A673 (cell line): ENCODE data around the gene SPATS2L. TPM values are rescaled to one million over a fixed set of nuclear protein-coding genes. Genes with fewer than 3 reads are reported as not detected.

ENCODE experiments used
- BruUV-seq: library from RNA; stranded (reverse); fragments of 400-500 nt; replicated peaks from 2 replicates; lab custom pipeline; 2021; lab: Mats Ljungman, UMichigan
- CTCF ChIA-PET: fragments of 300-600 bp; sonication (Branson Sonifier 250); formaldehyde crosslinking; loops from one replicate; lab custom pipeline; 2022; ENCODE audit warnings: antibody characterized with exemption; lab: Charles Lee
- POLR2A ChIA-PET: fragments of 300-600 bp; sonication (Branson Sonifier 250); formaldehyde crosslinking; loops from one replicate; lab custom pipeline; 2022; ENCODE audit warnings: antibody characterized with exemption; ENCODE audit not compliant: low non-redundant PET; lab: Charles Lee
- DNase-seq: peaks from one replicate; pipeline ENCODE4 v3.0.0-alpha.2; 2015; ENCODE audit warnings: low spot score
- H3K27ac ChIP-seq: fragments of 200-600 bp; sonication (generic); 2 replicates; pipeline ENCODE4 v1.5.1; 2016; ENCODE audit warnings: mixed run types, low read depth, mild to moderate bottlenecking, mixed read lengths, antibody characterized with exemption, low read length; ENCODE audit not compliant: poor library complexity, severe bottlenecking
- H3K27me3 ChIP-seq: fragments of 200-600 bp; sonication (generic); replicated peaks from 2 replicates; pipeline ENCODE4 v1.6.1; 2017; ENCODE audit warnings: mixed run types, low read depth, mild to moderate bottlenecking, mixed read lengths, antibody characterized with exemption, low read length; ENCODE audit not compliant: insufficient read depth, poor library complexity
- H3K36me3 ChIP-seq: fragments of 200-600 bp; sonication (generic); 2 replicates; pipeline ENCODE4 v1.6.1; 2016; ENCODE audit warnings: mixed run types, mild to moderate bottlenecking, mixed read lengths, antibody characterized with exemption, low read length; ENCODE audit not compliant: insufficient read depth, poor library complexity, severe bottlenecking
- H3K4me1 ChIP-seq: fragments of 200-600 bp; sonication (generic); 2 replicates; pipeline ENCODE4 v1.6.1; 2017; ENCODE audit warnings: mixed run types, mild to moderate bottlenecking, mixed read lengths, antibody characterized with exemption, low read length; ENCODE audit not compliant: insufficient read depth, poor library complexity, severe bottlenecking
- H3K4me3 ChIP-seq: fragments of 200-600 bp; sonication (generic); 2 replicates; pipeline ENCODE4 v1.5.1; 2016; ENCODE audit warnings: low read depth, mixed run types, mild to moderate bottlenecking, mixed read lengths, low read length; ENCODE audit not compliant: poor library complexity, severe bottlenecking
- H3K9me3 ChIP-seq: fragments of 200-600 bp; sonication (generic); 2 replicates; pipeline ENCODE4 v1.6.1; 2016; ENCODE audit warnings: mixed run types, low read depth, mild to moderate bottlenecking, mixed read lengths, antibody characterized with exemption, low read length; ENCODE audit not compliant: poor library complexity, severe bottlenecking
- EZH2 ChIP-seq: fragments of 200-600 bp; sonication (generic); IDR thresholded peaks from 2 replicates; pipeline ENCODE4 v1.6.1; 2017; ENCODE audit warnings: borderline replicate concordance, low read depth, mild to moderate bottlenecking, mixed read lengths, antibody characterized with exemption, low read length; ENCODE audit not compliant: poor library complexity, severe bottlenecking
- intact Hi-C: fragments of 100-400 bp; cut with micrococcal nuclease; formaldehyde crosslinking; loops from one replicate; pipeline ENCODE4 v1.10.0; 2022; ENCODE audit not compliant: unreplicated experiment
- total RNA-seq: library from RNA; stranded (reverse); gene quantifications from 2 replicates; pipeline ENCODE4 v1.2.3, GENCODE V29; 2021
- TF ChIP-seq, protein P1 (sequence below): fragments of 300-800, 200-600 bp; sonication (generic); conservative IDR thresholded peaks from 2 replicates; pipeline ENCODE4 v1.5.1; 2017; ENCODE audit warnings: low read depth, mild to moderate bottlenecking, antibody characterized with exemption, low read length, moderate library complexity, mixed read lengths

Gene SPATS2L
- total RNA-seq, 1 experiment from 2014 or later = 10.0 TPM

DNA sequence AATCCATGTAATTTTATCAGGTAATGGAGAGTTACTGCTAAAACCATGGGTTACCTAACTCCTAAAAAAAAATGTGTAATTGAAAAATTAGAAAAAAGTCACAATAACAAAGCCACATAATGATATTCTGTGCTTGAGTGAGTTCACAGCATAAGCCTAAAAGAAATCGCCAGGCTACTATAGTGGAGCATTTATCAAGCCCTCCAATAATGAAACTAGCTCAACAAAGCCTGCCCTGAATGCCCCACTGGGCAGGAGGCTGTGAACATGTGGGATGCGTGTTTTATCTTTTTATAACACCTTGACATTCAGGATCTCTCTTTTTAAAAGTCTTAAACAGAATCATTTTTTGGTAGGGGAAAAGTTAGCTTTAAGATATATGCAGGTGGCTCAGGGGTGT lies 117.0 kb downstream of the SPATS2L start:
- H3K27ac ChIP-seq = no peak overlapping the region
- no TSS peak for BruUV-seq
- no peaks in the 10 kb centered on the region for H3K9me3 ChIP-seq
- H3K4me3 ChIP-seq = no peak overlapping the region
- no peaks in the 10 kb centered on the region for H3K36me3 ChIP-seq
- H3K27me3 ChIP-seq = no peaks in the 10 kb centered on the region
- ChIA-PET CTCF (no interaction called here), POLR2A (no interaction called here)
- no peak for DNase-seq
- H3K4me1 ChIP-seq = no peaks in the 10 kb centered on the region
- intact Hi-C loops = no loop called here
- TF ChIP-seq, protein P1, sequence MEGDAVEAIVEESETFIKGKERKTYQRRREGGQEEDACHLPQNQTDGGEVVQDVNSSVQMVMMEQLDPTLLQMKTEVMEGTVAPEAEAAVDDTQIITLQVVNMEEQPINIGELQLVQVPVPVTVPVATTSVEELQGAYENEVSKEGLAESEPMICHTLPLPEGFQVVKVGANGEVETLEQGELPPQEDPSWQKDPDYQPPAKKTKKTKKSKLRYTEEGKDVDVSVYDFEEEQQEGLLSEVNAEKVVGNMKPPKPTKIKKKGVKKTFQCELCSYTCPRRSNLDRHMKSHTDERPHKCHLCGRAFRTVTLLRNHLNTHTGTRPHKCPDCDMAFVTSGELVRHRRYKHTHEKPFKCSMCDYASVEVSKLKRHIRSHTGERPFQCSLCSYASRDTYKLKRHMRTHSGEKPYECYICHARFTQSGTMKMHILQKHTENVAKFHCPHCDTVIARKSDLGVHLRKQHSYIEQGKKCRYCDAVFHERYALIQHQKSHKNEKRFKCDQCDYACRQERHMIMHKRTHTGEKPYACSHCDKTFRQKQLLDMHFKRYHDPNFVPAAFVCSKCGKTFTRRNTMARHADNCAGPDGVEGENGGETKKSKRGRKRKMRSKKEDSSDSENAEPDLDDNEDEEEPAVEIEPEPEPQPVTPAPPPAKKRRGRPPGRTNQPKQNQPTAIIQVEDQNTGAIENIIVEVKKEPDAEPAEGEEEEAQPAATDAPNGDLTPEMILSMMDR = no peak
- TF ChIP-seq EZH2 = no peak

DNA sequence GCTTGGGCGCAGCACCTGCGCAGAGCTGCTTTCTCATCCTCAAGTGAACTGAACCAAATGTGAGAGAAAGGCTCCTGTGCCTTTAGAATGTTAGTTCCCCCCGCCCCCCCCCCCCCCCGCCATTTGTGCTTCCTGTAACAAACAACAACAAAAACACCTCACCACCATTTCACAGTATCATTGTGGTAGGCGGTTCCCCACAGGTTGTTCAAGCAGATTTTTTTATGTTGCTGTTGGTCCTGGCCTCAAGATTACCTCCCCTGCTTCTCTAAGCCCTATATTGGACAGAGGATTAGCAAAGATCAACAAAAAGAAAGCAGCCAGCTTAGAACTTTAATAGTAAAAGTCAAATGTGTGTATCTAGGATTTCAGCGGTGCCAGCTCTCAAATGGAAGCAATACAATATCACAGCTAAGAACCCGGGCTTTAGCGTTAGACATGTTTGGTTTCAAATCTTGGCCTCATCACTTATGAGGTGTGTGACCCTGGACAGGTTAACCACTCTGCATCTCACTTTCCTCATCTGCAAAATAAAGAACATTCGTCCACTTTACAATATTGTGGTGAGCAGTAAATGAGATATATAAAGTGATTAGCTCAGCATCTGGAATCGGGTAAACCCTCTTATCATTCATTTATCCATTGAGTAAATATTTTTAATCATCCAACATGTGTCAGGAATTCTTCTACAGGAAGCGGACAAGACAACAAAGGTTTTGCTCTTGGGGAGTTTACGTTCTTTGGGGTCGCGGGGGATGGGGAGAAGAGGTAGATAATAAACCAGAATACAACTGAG lies 118.7 kb downstream of the SPATS2L start:
- DNase-seq = no peak
- intact Hi-C loops = no loop called here
- Histone ChIP-seq H3K9me3 (no peaks in the 10 kb centered on the region), H3K4me1 (no peaks in the 10 kb centered on the region), H3K36me3 (no peaks in the 10 kb centered on the region), H3K4me3 (no peak overlapping the region), H3K27ac (no peak overlapping the region), H3K27me3 (no peaks in the 10 kb centered on the region)
- TF ChIP-seq, protein P1 = no peak
- TF ChIP-seq EZH2 = no peak
- BruUV-seq = no TSS peak
- ChIA-PET CTCF (interaction anchor here (0.7 kb wide), 1 partner anchor 9 kb away, joined by 3 read pairs; no protein-coding TSS in a partner anchor), POLR2A (no interaction called here)

DNA sequence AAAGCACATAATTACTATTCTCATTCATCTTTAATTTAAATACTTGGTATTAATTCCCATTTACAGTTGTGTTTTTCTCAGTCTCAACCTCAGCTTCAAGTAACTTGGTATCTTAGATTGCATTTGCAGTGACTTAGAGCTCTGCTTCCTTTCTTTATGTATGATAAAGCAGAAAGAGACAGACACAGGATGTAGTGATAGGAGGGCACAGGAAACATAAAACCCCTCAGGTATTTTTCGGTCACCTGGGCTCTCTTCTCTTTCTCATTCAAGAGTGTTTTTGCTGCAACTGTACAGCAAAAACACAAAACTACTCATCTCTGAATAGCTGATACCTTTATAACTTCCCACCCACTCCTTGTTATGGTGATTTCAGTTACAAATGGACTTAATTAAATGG lies 120.3 kb downstream of the SPATS2L start:
- ChIA-PET CTCF (no interaction called here), POLR2A (no interaction called here)
- Histone ChIP-seq H3K36me3 (no peaks in the 10 kb centered on the region), H3K27me3 (no peaks in the 10 kb centered on the region), H3K4me3 (no peak overlapping the region), H3K9me3 (no peaks in the 10 kb centered on the region), H3K4me1 (no peaks in the 10 kb centered on the region), H3K27ac (no peak overlapping the region)
- intact Hi-C loops = no loop called here
- no TSS peak for BruUV-seq
- TF ChIP-seq EZH2 = no peak
- TF ChIP-seq, protein P1 = no peak
- no peak for DNase-seq
